Colonic mucosa (tissue), 4 donors: ENCODE data around the gene HSPA1L. TPM values are rescaled to one million over a fixed set of nuclear protein-coding genes. Genes with fewer than 3 reads are reported as not detected.
"Not testable (repeated sequence)": the region's sequence is repeated elsewhere in the genome, so short reads cannot be mapped to it uniquely, and the experiment has no call there.

Experiments
- DNase-seq: peaks from one replicate; pipeline ENCODE4 v3.0.0-alpha.2; 2020
- H3K27ac ChIP-seq: fragments of 200-600 bp; one replicate; pipeline ENCODE4 v1.8.0; 2021
- H3K27me3 ChIP-seq: fragments of 200-600 bp; one replicate; pipeline ENCODE4 v1.8.0; 2021
- H3K36me3 ChIP-seq: fragments of 200-600 bp; one replicate; pipeline ENCODE4 v1.8.0; 2021
- H3K4me1 ChIP-seq: fragments of 200-600 bp; one replicate; pipeline ENCODE4 v1.8.0; 2021; ENCODE audit warnings: mild to moderate bottlenecking
- H3K4me3 ChIP-seq: fragments of 200-600 bp; one replicate; pipeline ENCODE4 v1.8.0; 2021
- H3K9ac ChIP-seq, 2 donors: one replicate each; pipeline ENCODE4 v1.7.0; 2013; ENCODE audit warnings: control low read depth in 2 of 2, low read depth in 2 of 2, low read length in 2 of 2
- H3K9me3 ChIP-seq: fragments of 200-600 bp; one replicate; pipeline ENCODE4 v1.8.0; 2021
- intact Hi-C: fragments of 100-400 bp; cut with DNase I; formaldehyde crosslinking; loops from one replicate; pipeline ENCODE4 v1.14.1; 2022
- total RNA-seq, 2 donors: library from RNA; stranded (reverse); fragmentation: NEBNext Ultra II Directional in 1 of 2; extraction: Animal tissue kit (Norgen Biotek cat#: 25700) in 1 of 2; gene quantifications; one replicate each; pipeline ENCODE4 v1.2.1, GENCODE V29; 2021
- TF ChIP-seq, protein P1 (sequence below): fragments of 200-600 bp; IDR thresholded peaks from one replicate; pipeline ENCODE4 v1.8.0; 2022; ENCODE audit warnings: antibody characterized with exemption, mild to moderate bottlenecking
- donor health status: healthy.
- donor health status: DM: no; HTN: no; CAD: no.
- donor health status: DM: no; HTN: no; CAD: no.

The HSPA1L gene
- total RNA-seq, 2 donors from 2014 or later: 0.98 to 1.4 TPM

DNA sequence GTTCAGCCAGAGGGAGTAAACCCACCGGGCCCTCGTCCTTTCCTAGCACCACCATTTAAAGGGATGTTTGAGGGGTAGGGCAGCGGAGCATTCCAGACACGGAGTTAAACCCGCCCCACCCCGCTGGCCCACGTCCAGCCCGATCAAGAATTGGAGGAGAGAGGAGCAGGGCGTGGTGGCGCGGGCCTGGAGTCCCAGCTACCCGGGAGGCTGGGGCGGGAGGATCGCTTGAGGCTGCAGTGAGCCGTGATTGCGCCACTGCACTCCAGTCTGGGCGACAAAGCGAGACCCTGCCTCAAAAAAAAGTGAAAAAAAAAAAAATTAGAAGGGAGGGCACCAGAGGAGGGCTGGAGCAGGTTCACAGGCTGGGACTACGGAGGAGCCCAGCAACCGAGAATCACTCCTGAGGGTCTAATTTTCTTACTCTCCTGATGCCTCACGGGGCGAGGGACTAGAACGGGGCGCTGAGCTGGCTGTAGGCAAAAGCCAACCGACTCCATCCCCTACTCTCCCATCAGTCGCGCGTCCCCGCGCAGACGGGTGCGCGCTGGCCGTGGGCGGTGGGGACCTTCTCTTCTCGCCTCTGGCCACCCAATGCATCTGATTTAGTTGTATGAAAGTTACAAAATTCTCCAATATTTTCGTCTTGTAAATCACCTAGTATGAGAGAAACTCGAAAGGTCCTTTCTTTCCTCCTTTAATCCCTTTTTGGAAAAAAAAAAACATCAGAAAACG, 6.4 kb upstream of the HSPA1L start:
- intact Hi-C loops: no loop called here
- Histone ChIP-seq H3K27ac (peak overlapping the region; percentile 99), H3K9ac (peak overlapping the region; percentile 86 to 99), H3K36me3 (no peaks in the 10 kb centered on the region), H3K4me1 (peaks cover 7% of the 10 kb centered on the region), H3K9me3 (no peaks in the 10 kb centered on the region), H3K4me3 (peak overlapping the region; percentile 41), H3K27me3 (no peaks in the 10 kb centered on the region)
- TF ChIP-seq, protein P1, sequence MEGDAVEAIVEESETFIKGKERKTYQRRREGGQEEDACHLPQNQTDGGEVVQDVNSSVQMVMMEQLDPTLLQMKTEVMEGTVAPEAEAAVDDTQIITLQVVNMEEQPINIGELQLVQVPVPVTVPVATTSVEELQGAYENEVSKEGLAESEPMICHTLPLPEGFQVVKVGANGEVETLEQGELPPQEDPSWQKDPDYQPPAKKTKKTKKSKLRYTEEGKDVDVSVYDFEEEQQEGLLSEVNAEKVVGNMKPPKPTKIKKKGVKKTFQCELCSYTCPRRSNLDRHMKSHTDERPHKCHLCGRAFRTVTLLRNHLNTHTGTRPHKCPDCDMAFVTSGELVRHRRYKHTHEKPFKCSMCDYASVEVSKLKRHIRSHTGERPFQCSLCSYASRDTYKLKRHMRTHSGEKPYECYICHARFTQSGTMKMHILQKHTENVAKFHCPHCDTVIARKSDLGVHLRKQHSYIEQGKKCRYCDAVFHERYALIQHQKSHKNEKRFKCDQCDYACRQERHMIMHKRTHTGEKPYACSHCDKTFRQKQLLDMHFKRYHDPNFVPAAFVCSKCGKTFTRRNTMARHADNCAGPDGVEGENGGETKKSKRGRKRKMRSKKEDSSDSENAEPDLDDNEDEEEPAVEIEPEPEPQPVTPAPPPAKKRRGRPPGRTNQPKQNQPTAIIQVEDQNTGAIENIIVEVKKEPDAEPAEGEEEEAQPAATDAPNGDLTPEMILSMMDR: no peak
- DNase-seq: peak; percentile 96

DNA sequence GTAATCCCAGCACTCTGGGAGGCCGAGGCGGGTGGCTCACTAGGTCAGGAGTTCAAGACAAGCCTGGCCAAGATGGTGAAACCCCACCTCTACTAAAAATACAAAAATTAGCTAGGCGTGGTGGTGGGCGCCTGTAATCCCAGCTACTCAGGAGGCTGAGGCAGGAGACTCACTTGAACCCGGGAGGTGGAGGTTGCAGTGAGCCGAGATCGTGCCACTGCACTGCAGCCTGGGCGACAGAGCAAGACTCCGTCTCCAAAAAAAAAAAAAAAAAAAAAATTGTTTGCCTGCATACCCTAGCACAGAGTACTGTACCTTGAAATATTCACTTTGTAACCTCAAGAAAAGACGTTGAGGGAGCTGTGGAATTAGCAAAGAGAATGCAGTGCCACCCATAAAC, 5.3 kb upstream of the HSPA1L start:
- intact Hi-C loops, H3K27me3 ChIP-seq, H3K4me1 ChIP-seq, H3K4me3 ChIP-seq, H3K36me3 ChIP-seq, H3K9ac ChIP-seq, H3K9me3 ChIP-seq, DNase-seq: not testable (repeated sequence)
- peak overlapping the region; percentile 99 for H3K27ac ChIP-seq

DNA sequence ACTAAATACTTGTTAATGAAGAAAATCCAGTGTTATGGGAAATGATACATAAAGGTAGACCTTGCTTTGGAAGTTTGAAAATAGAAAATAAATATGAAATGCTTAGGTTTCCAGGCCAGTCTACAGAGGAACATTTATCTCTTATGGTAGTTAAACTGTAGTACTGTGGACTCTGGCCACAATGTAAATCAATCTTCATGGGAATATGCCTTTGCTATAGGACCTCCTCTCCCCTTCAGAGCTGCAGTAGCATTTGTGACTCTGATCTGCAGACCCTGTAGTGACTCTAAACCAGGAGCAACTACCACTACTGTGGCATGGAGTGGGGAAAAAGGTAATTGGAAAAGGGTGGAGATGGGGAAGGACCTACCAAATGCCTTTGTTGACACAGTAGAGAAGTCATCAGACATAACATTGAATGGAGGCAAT, 4.8 kb upstream of the HSPA1L start:
- H3K4me1 ChIP-seq: peaks cover 7% of the 10 kb centered on the region
- peak; percentile 46 for DNase-seq
- peak overlapping the region; percentile 99 for H3K27ac ChIP-seq
- no peak overlapping the region for H3K9ac ChIP-seq
- H3K4me3 ChIP-seq: no peak overlapping the region
- H3K27me3 ChIP-seq: no peaks in the 10 kb centered on the region
- TF ChIP-seq, protein P1: no peak
- intact Hi-C loops: no loop called here
- H3K36me3 ChIP-seq: no peaks in the 10 kb centered on the region
- no peaks in the 10 kb centered on the region for H3K9me3 ChIP-seq

DNA sequence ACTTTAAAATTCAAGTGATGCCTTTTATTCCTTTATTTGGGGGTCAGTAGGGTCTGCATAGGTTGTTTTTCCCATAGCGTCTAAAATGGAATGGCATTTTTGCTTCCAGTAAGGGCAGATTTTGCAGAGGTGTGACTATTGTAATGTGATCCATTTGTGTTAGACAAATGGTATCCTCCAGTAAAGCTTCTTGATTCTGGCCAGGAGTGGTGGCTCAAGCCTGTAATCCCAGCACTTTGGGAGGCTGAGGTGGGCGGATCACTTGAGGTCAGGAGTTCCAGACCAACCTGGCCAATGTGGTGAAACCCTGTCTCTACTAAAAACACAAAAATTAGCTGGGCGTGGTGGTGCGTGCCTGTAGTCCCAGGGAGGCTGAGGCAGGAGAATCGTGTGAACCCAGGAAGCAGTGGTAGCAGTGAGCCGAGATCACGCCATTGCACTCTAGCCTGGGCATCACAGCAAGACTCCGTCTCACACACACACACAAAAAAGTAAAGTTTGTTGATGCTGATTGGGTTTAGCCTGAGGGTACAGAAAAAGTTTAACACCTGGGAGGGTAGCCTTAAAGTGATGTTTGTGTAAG, 2.9 kb upstream of the HSPA1L start:
- peak; percentile 64 for DNase-seq
- H3K9me3 ChIP-seq, H3K36me3 ChIP-seq, H3K27me3 ChIP-seq, H3K4me1 ChIP-seq, intact Hi-C loops: not testable (repeated sequence)
- H3K9ac ChIP-seq: peak overlapping the region in 1 of 2 donors; percentile 58
- peak overlapping the region; percentile 36 for H3K4me3 ChIP-seq
- H3K27ac ChIP-seq: peak overlapping the region; percentile 80

DNA sequence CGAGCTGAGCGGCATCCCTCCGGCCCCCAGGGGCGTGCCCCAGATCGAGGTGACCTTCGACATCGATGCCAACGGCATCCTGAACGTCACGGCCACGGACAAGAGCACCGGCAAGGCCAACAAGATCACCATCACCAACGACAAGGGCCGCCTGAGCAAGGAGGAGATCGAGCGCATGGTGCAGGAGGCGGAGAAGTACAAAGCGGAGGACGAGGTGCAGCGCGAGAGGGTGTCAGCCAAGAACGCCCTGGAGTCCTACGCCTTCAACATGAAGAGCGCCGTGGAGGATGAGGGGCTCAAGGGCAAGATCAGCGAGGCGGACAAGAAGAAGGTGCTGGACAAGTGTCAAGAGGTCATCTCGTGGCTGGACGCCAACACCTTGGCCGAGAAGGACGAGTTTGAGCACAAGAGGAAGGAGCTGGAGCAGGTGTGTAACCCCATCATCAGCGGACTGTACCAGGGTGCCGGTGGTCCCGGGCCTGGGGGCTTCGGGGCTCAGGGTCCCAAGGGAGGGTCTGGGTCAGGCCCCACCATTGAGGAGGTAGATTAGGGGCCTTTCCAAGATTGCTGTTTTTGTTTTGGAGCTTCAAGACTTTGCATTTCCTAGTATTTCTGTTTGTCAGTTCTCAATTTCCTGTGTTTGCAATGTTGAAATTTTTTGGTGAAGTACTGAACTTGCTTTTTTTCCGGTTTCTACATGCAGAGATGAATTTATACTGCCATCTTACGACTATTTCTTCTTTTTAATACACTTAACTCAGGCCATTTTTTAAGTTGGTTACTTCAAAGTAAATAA, 2.2 kb upstream of the HSPA1L start:
- H3K4me1 ChIP-seq, intact Hi-C loops, H3K36me3 ChIP-seq, H3K27me3 ChIP-seq, H3K9me3 ChIP-seq: not testable (repeated sequence)
- Histone ChIP-seq H3K27ac (peak overlapping the region; percentile 80), H3K4me3 (peak overlapping the region; percentile 36), H3K9ac (peak overlapping the region; percentile 16 to 70)
- DNase-seq: peak; percentile 61

DNA sequence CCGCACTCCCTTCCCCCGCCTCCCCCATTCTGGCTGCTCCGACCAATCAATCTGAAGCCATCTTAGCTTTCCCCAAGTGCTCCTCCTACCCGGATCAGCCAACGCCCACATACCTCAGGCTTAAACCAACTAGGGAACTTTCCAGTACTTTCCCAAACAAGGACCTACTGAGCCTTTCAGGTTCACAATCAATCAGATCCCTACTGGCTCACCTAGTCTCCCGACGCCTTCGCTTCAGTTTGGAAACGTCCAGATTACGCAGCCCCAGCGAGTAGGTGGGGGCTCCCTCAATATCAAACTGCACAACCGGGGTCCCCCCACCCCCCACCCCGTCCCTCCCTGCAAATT, 432 bp downstream of the HSPA1L start:
- peak overlapping the region; percentile 47 for H3K4me3 ChIP-seq
- peak overlapping the region; percentile 100 for H3K27ac ChIP-seq
- no peaks in the 10 kb centered on the region for H3K27me3 ChIP-seq
- intact Hi-C loops: no loop called here
- peak; percentile 98 for DNase-seq
- peaks cover 6% of the 10 kb centered on the region for H3K4me1 ChIP-seq
- peak overlapping the region; percentile 31 to 83 for H3K9ac ChIP-seq
- H3K9me3 ChIP-seq: no peaks in the 10 kb centered on the region
- H3K36me3 ChIP-seq: no peaks in the 10 kb centered on the region
- TF ChIP-seq, protein P1: no peak
